Activated CD8-positive, alpha-beta T cell treated with anti-CD3 and anti-CD28 coated beads for 36 hours (primary cell): Measurements from ENCODE around the gene GIMAP4. TPM values are rescaled to one million over a fixed set of nuclear protein-coding genes. Genes with fewer than 3 reads are reported as not detected.

Experiments
- ATAC-seq: fragments of 200-7000 bp; cut with Tn5 transposase; one replicate; pipeline ENCODE4 v1.10.0; 2021; ENCODE audit warnings: mild to moderate bottlenecking, moderate library complexity
- CTCF ChIA-PET: fragments of 350-600 bp; sonication (Branson Sonifier 250); formaldehyde crosslinking; loops from one replicate; lab custom pipeline; 2021; ENCODE audit warnings: antibody characterized with exemption; lab: Charles Lee
- POLR2A ChIA-PET: fragments of 350-600 bp; sonication (Branson Sonifier 250); formaldehyde crosslinking; loops from one replicate; lab custom pipeline; 2021; ENCODE audit warnings: antibody characterized with exemption; lab: Charles Lee
- DNase-seq: peaks from one replicate; pipeline ENCODE4 v3.0.0-alpha.2; 2020
- H3K27ac Mint-ChIP-seq: one replicate; pipeline ENCODE4 v1.8.0; 2021; ENCODE audit warnings: mild to moderate bottlenecking, mixed read lengths
- H3K27me3 Mint-ChIP-seq: one replicate; pipeline ENCODE4 v1.8.0; 2021; ENCODE audit warnings: mixed read lengths
- H3K36me3 Mint-ChIP-seq: one replicate; pipeline ENCODE4 v1.8.0; 2021; ENCODE audit warnings: low read depth, mixed read lengths
- H3K4me1 Mint-ChIP-seq: one replicate; pipeline ENCODE4 v1.8.0; 2021; ENCODE audit warnings: low read depth, mixed read lengths
- H3K4me3 Mint-ChIP-seq: one replicate; pipeline ENCODE4 v1.8.0; 2021; ENCODE audit warnings: mild to moderate bottlenecking, moderate library complexity, mixed read lengths
- H3K9me3 Mint-ChIP-seq: one replicate; pipeline ENCODE4 v1.8.0; 2021; ENCODE audit warnings: mixed read lengths
- CTCF ChIP-seq: fragments of 200-600 bp; IDR thresholded peaks from one replicate; pipeline ENCODE4 v1.8.0; 2022; ENCODE audit warnings: antibody characterized with exemption, mild to moderate bottlenecking
- intact Hi-C: fragments of 100-400 bp; cut with micrococcal nuclease; formaldehyde crosslinking; loops from one replicate; pipeline ENCODE4 v1.10.0; 2022
- total RNA-seq, 2 experiments: library from RNA; stranded (reverse); gene quantifications; one replicate each; pipeline ENCODE4 v1.2.3, GENCODE V29; 2021

GIMAP4 gene
- total RNA-seq, 2 experiments from 2014 or later = 88.3 to 97.8 TPM

- H3K9me3 Mint-ChIP-seq = peaks cover 54% of the 10 kb centered on the region
- no peak for DNase-seq
- ATAC-seq = no peak
- TF ChIP-seq CTCF = no peak
- H3K27ac Mint-ChIP-seq = no peak overlapping the region
- peaks cover 23% of the 10 kb centered on the region for H3K4me1 Mint-ChIP-seq
- intact Hi-C loops = no loop called here
- H3K4me3 Mint-ChIP-seq = no peak overlapping the region
- H3K27me3 Mint-ChIP-seq = no peaks in the 10 kb centered on the region
- POLR2A ChIA-PET = interaction anchor here (0.7 kb wide), 1 partner anchor 486 kb away, joined by 3 read pairs; no protein-coding TSS in a partner anchor
- CTCF ChIA-PET = no interaction called here
- H3K36me3 Mint-ChIP-seq = peaks cover 45% of the 10 kb centered on the region
Measured at GRCh38 chr7:150531704-150532103, 35.5 kb upstream of the GIMAP4 start.

GRCh38 chr7:150538259-150538658, 28.9 kb upstream of the GIMAP4 start:
- Mint-ChIP-seq H3K4me1 (peaks cover 6% of the 10 kb centered on the region), H3K9me3 (peaks cover 43% of the 10 kb centered on the region)

GRCh38 chr7:150553163-150553562, 14.0 kb upstream of the GIMAP4 start:
- ChIA-PET POLR2A (interaction anchor here (0.8 to 2.3 kb wide), 5 partner anchors 8 to 116 kb away, joined by 3 to 7 read pairs (median 3); partner anchors contain the start of genes GIMAP4 and GIMAP8), CTCF (interaction anchor here (1.0 to 4.1 kb wide), 8 partner anchors 10 to 206 kb away, joined by 3 to 20 read pairs (median 4); partner anchors contain the start of genes GIMAP4 and GIMAP8)
- Mint-ChIP-seq H3K27ac (peak overlapping the region; percentile 78), H3K27me3 (no peaks in the 10 kb centered on the region), H3K36me3 (peaks cover 51% of the 10 kb centered on the region), H3K4me1 (peaks cover 66% of the 10 kb centered on the region), H3K4me3 (no peak overlapping the region), H3K9me3 (peaks cover 55% of the 10 kb centered on the region)
- intact Hi-C loops = no loop called here
- no peak for DNase-seq
- TF ChIP-seq CTCF = no peak
- ATAC-seq = no peak

More at GRCh38 chr7:150538259-150538658, 28.9 kb upstream of the GIMAP4 start:
- ATAC-seq (no peak), DNase-seq (no peak)
- ChIA-PET POLR2A (no interaction called here), CTCF (no interaction called here)
- TF ChIP-seq CTCF = no peak
- Mint-ChIP-seq H3K27ac (no peak overlapping the region), H3K4me3 (no peak overlapping the region), H3K36me3 (peaks cover 28% of the 10 kb centered on the region), H3K27me3 (no peaks in the 10 kb centered on the region)
- intact Hi-C loops = no loop called here

- DNase-seq (no peak), ATAC-seq (peak; percentile 80)
- Mint-ChIP-seq H3K4me1 (peaks cover 80% of the 10 kb centered on the region), H3K9me3 (peaks cover 54% of the 10 kb centered on the region), H3K27ac (peak overlapping the region; percentile 92), H3K4me3 (peak overlapping the region; percentile 34), H3K36me3 (peaks cover 61% of the 10 kb centered on the region), H3K27me3 (no peaks in the 10 kb centered on the region)
- intact Hi-C loops = no loop called here
- ChIA-PET POLR2A (no interaction called here), CTCF (no interaction called here)
- no peak for TF ChIP-seq CTCF
Measured at GRCh38 chr7:150556521-150557138, 10.6 kb upstream of the GIMAP4 start.

- Mint-ChIP-seq H3K9me3 (peaks cover 33% of the 10 kb centered on the region), H3K36me3 (peaks cover 40% of the 10 kb centered on the region), H3K4me3 (no peak overlapping the region), H3K27me3 (no peaks in the 10 kb centered on the region), H3K27ac (peak overlapping the region; percentile 60), H3K4me1 (peaks cover 76% of the 10 kb centered on the region)
- CTCF ChIA-PET = interaction anchor here (1.2 to 5.2 kb wide), 4 partner anchors 9 to 173 kb away, joined by 3 to 41 read pairs (median 3); partner anchors contain the start of gene GIMAP8
- intact Hi-C loops = no loop called here
- ATAC-seq (no peak), DNase-seq (peak; percentile 54)
- no peak for TF ChIP-seq CTCF
- POLR2A ChIA-PET = interaction anchor here (0.7 to 5.9 kb wide), 5 partner anchors 7 to 156 kb away, joined by 3 to 36 read pairs (median 3); partner anchors contain the start of genes GIMAP1, GIMAP6 and GIMAP8
Measured at GRCh38 chr7:150560486-150560885, 6.7 kb upstream of the GIMAP4 start.
